ENCODE results near the gene CHSY3. TPM values are rescaled to one million over a fixed set of nuclear protein-coding genes. Genes with fewer than 3 reads are reported as not detected.
"Not testable (repeated sequence)": the region's sequence is repeated elsewhere in the genome, so short reads cannot be mapped to it uniquely, and the experiment has no call there.

Gene CHSY3
- polyA plus RNA-seq, 1 donor from 2014 or later: 0.40 TPM

- H3K9me2 ChIP-seq (ENCODE audit: insufficient read depth, low read length): no peaks in the 10 kb centered on the region
- H3K4me3 ChIP-seq (ENCODE audit: low read length): no peak overlapping the region
- H3F3A ChIP-seq (ENCODE audit: insufficient read depth, low read length, poor library complexity, severe bottlenecking): no peaks in the 10 kb centered on the region
- no peak overlapping the region for H2AFZ ChIP-seq (ENCODE audit: low read depth, low read length)
- H3K4me2 ChIP-seq (ENCODE audit: low read length): no peak overlapping the region
- H3K9ac ChIP-seq (ENCODE audit: low read length): no peak overlapping the region
- TF ChIP-seq EZH2 (IDR thresholded peaks at IDR 0.05; ENCODE audit: borderline replicate concordance, insufficient read depth, low read length, poor library complexity, severe bottlenecking) (no peak), TAF1 (IDR thresholded peaks at IDR 0.05; ENCODE audit: low read depth) (no peak), POLR2AphosphoS5 (IDR thresholded peaks at IDR 0.05) (no peak), RAD21 (conservative IDR thresholded peaks at IDR 0.05) (no peak), CTCF (IDR thresholded peaks at IDR 0.05; ENCODE audit: poor library complexity, severe bottlenecking) (no peak), MXI1 (conservative IDR thresholded peaks at IDR 0.05; ENCODE audit: poor library complexity, severe bottlenecking) (no peak)
- no peaks in the 10 kb centered on the region for H3K27me3 ChIP-seq (ENCODE audit: insufficient read depth, low read depth, low read length)
- H3K36me3 ChIP-seq (ENCODE audit: insufficient read depth, low read length): no peaks in the 10 kb centered on the region
- H4K20me1 ChIP-seq (ENCODE audit: insufficient read depth): no peaks in the 10 kb centered on the region
- H3K79me2 ChIP-seq (replicated peaks; ENCODE audit: insufficient read depth, low read length): no peaks in the 10 kb centered on the region
- H3K9me3 ChIP-seq (ENCODE audit: low read length): no peaks in the 10 kb centered on the region
- no peak overlapping the region for H3K27ac ChIP-seq (ENCODE audit: low read length)
These were observed 312.0 kb downstream of the CHSY3 start for GRCh38 chr5:130216286-130216685.

GRCh38 chr5:130222573-130222972, 318.3 kb downstream of the CHSY3 start:
- Histone ChIP-seq H3K27me3 (ENCODE audit: insufficient read depth, low read depth, low read length) (no peaks in the 10 kb centered on the region), H3K4me2 (ENCODE audit: low read length) (no peak overlapping the region), H3K4me3 (ENCODE audit: low read length) (no peak overlapping the region), H3K27ac (ENCODE audit: low read length) (no peak overlapping the region), H3K36me3 (ENCODE audit: insufficient read depth, low read length) (no peaks in the 10 kb centered on the region), H4K20me1 (ENCODE audit: insufficient read depth) (no peaks in the 10 kb centered on the region), H3K9me2 (ENCODE audit: insufficient read depth, low read length) (no peaks in the 10 kb centered on the region), H3F3A (ENCODE audit: insufficient read depth, low read length, poor library complexity, severe bottlenecking) (no peaks in the 10 kb centered on the region), H3K9ac (ENCODE audit: low read length) (no peak overlapping the region), H2AFZ (ENCODE audit: low read depth, low read length) (no peak overlapping the region), H3K79me2 (replicated peaks; ENCODE audit: insufficient read depth, low read length) (no peaks in the 10 kb centered on the region), H3K9me3 (ENCODE audit: low read length) (no peaks in the 10 kb centered on the region)
- no peak for TF ChIP-seq REST (IDR thresholded peaks at IDR 0.05; ENCODE audit: borderline replicate concordance)
- no peak for TF ChIP-seq MXI1 (conservative IDR thresholded peaks at IDR 0.05; ENCODE audit: poor library complexity, severe bottlenecking)
- no peak for TF ChIP-seq CTCF (IDR thresholded peaks at IDR 0.05; ENCODE audit: poor library complexity, severe bottlenecking)
- no peak for TF ChIP-seq POLR2AphosphoS5 (IDR thresholded peaks at IDR 0.05)

- H2AFZ ChIP-seq (ENCODE audit: low read depth, low read length); H3K27me3 ChIP-seq (ENCODE audit: insufficient read depth, low read depth, low read length); H3K79me2 ChIP-seq (replicated peaks; ENCODE audit: insufficient read depth, low read length); H3K9ac ChIP-seq (ENCODE audit: low read length); H3K9me2 ChIP-seq (ENCODE audit: insufficient read depth, low read length); H3K4me3 ChIP-seq (ENCODE audit: low read length); H3K4me2 ChIP-seq (ENCODE audit: low read length); H3K9me3 ChIP-seq (ENCODE audit: low read length); H3K27ac ChIP-seq (ENCODE audit: low read length); H3K36me3 ChIP-seq (ENCODE audit: insufficient read depth, low read length); H3F3A ChIP-seq (ENCODE audit: insufficient read depth, low read length, poor library complexity, severe bottlenecking); H4K20me1 ChIP-seq (ENCODE audit: insufficient read depth): not testable (repeated sequence)
These were observed 322.3 kb downstream of the CHSY3 start for GRCh38 chr5:130226556-130226955.

Data from neural cell (in vitro differentiated cells).